Measurements from ENCODE around the gene DDX41. TPM values are rescaled to one million over a fixed set of nuclear protein-coding genes. Genes with fewer than 3 reads are reported as not detected.
A peak's percentile ranks its signal among the peaks of the same experiment; 100 is the strongest.

Gene DDX41
- total and polyA plus RNA-seq, 2 of the 13 experiments (the other 11 are each of a cell fraction or from before 2014, with no cell fraction given), result 62.8 to 105 TPM

- TF ChIP-seq PHF5A (CRISPR knock-in tag; IDR thresholded peaks at IDR 0.05; ENCODE audit: low read depth, unreplicated experiment) (no peak), SIN3B (IDR thresholded peaks at IDR 0.05; ENCODE audit: low read length) (no peak), SP2 (CRISPR knock-in tag; IDR thresholded peaks at IDR 0.05) (no peak), NFE2L1 (CRISPR knock-in tag; IDR thresholded peaks at IDR 0.05; ENCODE audit: borderline replicate concordance) (no peak), ZNF326 (CRISPR knock-in tag; IDR thresholded peaks at IDR 0.05; ENCODE audit: borderline replicate concordance) (no peak)
Observed at GRCh38 chr5:177512736-177513380, 3.9 kb downstream of the DDX41 start (continued).

- in situ Hi-C loops (cut with HindIII; ENCODE audit: extremely low pct_ligation_motif_present, low pct_unique_long_range_greater_than_20kb), result no loop called here
- POLR2A ChIA-PET, result no interaction called here
Observed at GRCh38 chr5:177511796-177512675, 4.7 kb downstream of the DDX41 start.

More at GRCh38 chr5:177511796-177512675, 4.7 kb downstream of the DDX41 start:
- FAIRE-seq, result no peak
- H3K4me1 ChIP-seq (ENCODE audit: insufficient read depth, low read length), result peaks cover 17% of the 10 kb centered on the region
- no peak for ATAC-seq
- H3K4me2 ChIP-seq (ENCODE audit: low read depth, low read length), result no peak overlapping the region
- CTCF ChIA-PET (ENCODE audit: low intra/inter-chr PET ratio, low total read pairs), result no interaction called here
- H3K36me3 ChIP-seq (replicated peaks in 1 of 2; ENCODE audit: control insufficient read depth in 1 of 2, insufficient read depth in 2 of 2, low read length in 2 of 2), result peaks cover 30 to 57% of the 10 kb centered on the region in 2 experiments; a peak in 4 of 5 replicates
- no peak overlapping the region for H2AFZ ChIP-seq (ENCODE audit: low read length)
- no peaks in the 10 kb centered on the region; a peak in 1 of 5 replicates for H3K27me3 ChIP-seq (ENCODE audit: control insufficient read depth in 1 of 2, insufficient read depth in 2 of 2, low read length in 2 of 2)
- TF ChIP-seq DNMT3B (CRISPR knock-in tag; conservative IDR thresholded peaks at IDR 0.05), result no peak
- no peak for TF ChIP-seq ZC3H13 (CRISPR knock-in tag; IDR thresholded peaks at IDR 0.05)
- 0 out of 2 replicates have a peak, but pooled peaks have one; percentile 41 for TF ChIP-seq RBFOX2 (IDR thresholded peaks at IDR 0.05; ENCODE audit: low read depth, low read length)
- no peaks in the 10 kb centered on the region; the same call in 1 of the 2 replicates for H4K20me1 ChIP-seq (ENCODE audit: insufficient read depth, low read length)
- no peak overlapping the region for H3K4me3 ChIP-seq (replicated peaks in 1 of 3; ENCODE audit: insufficient read depth in 1 of 3, low read depth in 2 of 3, low read length in 3 of 3)
- intact Hi-C loops (cut with micrococcal nuclease; ENCODE audit: unreplicated experiment), result no loop called here
- H3K9ac ChIP-seq (ENCODE audit: insufficient read depth, low read depth, low read length), result no peak overlapping the region
- H3K27ac ChIP-seq (ENCODE audit: extremely low read length, insufficient read depth, low read length), result no peak overlapping the region
- over 99% methylated on average over 22 of the region's 34 CpGs for WGBS (ENCODE audit: low lambda C conversion rate)
- BruUV-seq (replicated peaks), result TSS peak; percentile 23
- DNase-seq (ENCODE audit: low spot score), result no peak
- H3K79me2 ChIP-seq (ENCODE audit: insufficient read depth, low read length), result peaks cover 15% of the 10 kb centered on the region
- no peaks in the 10 kb centered on the region for H3K9me3 ChIP-seq (ENCODE audit: low read length)

Measured in HepG2 (cell line).